NCI-H1417 (cell line): Measurements from ENCODE around the gene NRXN3.

ENCODE experiments used
- DNase-seq, 3 experiments: peaks; one replicate each; lab custom pipeline; 2025; lab: John Stamatoyannopoulos, UW

Gene NRXN3

GRCh38 chr14:79861111-79861510 is 1690.9 kb downstream of the NRXN3 start:
- DNase-seq, result no peak

DNA sequence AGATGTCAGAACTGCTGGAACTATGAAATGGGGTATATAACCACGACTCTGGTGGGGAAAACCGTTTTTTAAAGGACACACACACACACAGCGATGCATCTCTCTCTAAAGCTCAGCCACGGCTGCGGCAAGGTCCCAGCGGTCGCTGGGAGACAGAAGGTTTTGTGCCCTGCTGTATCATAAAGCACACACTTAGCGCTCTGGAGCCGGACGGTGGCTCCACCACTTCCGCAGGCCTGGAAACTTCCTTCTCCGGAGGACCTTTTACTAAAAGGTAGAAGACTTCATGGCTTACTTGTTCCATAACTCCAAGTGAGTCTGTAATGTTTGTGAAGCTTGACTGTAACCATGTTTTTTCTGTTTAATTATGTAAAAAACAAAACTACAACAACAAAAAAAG is 1691.9 kb downstream of the NRXN3 start:
- DNase-seq, result no peak

GRCh38 chr14:79871136-79871535 is 1701.0 kb downstream of the NRXN3 start:
- no peak for DNase-seq

GRCh38 chr14:79878229-79878628 is 1708.1 kb downstream of the NRXN3 start:
- no peak for DNase-seq

- no peak for DNase-seq
Measured at GRCh38 chr14:79878785-79879184, 1708.6 kb downstream of the NRXN3 start.

DNA sequence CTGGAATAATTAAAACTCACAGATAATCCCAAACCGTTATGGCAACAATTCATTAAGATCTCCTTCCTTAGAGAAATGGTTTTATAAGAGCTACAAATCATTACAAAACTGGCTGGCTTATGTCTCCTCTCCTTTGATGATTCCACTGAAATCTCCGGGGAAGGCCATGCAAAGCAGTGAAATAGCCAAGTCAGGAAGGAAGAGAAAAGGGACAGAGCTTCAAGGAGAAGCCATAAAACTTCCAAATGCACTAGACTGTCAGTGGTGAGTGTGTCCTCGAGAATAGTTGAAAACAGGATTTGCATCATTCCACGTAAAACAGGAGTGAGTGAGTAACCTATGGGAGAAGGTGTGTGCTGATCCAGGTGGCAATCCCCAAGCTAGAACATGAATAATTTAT is 1711.1 kb downstream of the NRXN3 start:
- no peak for DNase-seq

DNA sequence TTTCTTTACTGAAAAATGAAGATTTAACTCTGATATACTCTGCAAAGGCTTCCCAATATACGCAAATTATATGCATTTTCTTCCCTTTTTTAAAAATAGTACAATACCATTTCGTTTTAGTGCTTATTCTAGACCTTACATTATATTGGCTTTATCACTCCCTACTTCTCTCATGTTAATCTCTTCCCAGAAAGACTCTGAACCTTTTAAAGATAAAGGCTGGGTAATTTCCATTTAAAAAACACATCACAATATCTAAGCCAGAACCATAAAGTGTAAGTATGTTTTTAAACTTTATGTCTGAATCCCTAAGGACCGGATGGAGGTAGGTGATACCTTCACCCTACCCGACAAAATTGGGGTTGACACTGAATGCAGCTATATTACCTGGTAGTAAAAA is 1720.4 kb downstream of the NRXN3 start:
- no peak for DNase-seq

GRCh38 chr14:79896009-79896408 is 1725.8 kb downstream of the NRXN3 start:
- DNase-seq, result no peak

DNA sequence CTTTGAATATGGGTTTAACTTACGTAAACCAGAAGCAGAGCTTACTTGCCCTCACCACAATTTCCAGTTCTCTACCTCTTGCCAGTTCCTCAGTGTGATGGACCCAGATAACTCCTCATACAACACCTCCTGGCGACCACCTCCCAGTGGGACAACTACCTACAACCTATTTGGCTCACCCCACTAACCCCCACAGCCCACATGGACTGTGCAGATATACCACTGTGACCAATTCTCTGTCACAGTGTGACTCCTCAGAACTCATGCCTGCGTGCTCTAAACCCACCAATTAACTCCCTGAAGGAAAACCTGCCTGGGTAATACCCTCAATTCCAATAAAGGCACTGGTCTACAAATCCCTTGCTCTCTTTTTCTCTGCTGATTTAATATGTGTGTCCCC is 1729.4 kb downstream of the NRXN3 start:
- peak in 2 of 3 experiments; percentile 18 to 37 for DNase-seq

DNA sequence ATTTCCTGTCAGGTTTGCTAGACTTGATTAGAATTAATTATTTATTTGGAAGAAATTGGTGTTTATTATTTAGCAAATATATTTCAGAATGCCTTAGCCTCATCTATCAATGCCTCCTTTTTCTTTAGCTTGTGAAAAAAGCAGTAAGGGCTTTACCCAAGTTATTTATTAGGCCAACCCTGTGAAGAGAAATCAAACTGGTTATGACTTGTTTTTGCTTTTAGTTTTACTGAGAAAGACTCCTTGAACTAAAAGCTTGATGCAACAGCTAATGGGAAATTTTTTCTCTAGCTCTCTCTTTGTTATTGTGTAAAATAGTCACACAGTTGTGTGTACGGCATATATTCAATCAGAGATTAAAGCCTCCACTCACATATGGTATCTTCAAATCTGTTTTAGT is 1734.3 kb downstream of the NRXN3 start:
- no peak for DNase-seq

DNA sequence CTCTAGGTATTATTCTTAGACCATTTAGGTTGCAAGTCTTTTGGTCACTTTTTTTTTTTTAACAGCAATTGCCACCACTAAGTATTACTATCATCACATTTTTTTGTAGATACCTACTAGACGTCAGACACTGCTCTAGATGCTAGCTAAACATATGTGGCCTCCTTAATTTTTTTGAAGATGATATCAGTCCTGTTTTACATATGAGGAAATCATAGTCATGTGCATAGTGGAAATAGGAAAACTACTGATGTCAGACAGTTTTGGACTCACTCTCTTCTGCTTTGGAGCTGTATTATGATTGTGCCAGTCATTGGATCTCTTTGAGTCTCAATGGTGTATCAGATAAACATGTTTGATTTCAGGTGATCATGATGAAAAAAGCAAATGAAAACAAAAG is 1736.8 kb downstream of the NRXN3 start:
- DNase-seq, result no peak

DNA sequence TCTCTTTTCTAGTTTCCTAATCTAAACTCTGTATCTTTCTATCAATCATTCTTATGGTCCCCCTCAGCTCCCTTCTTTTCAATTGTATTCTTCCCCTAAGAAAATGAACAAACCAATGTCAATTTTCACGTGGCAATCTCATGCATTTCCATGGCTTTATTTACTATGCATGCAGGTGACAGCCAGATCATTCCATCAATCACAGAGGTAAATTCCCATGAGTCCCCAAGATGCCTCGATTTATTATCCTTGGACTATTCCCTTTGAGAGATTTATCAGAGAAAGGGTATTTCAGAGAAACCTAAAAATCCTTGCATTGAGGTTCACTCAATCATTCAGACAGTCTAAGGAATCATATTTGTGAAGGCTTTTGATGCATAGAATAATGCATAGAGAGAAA is 1739.9 kb downstream of the NRXN3 start:
- no peak for DNase-seq

DNA sequence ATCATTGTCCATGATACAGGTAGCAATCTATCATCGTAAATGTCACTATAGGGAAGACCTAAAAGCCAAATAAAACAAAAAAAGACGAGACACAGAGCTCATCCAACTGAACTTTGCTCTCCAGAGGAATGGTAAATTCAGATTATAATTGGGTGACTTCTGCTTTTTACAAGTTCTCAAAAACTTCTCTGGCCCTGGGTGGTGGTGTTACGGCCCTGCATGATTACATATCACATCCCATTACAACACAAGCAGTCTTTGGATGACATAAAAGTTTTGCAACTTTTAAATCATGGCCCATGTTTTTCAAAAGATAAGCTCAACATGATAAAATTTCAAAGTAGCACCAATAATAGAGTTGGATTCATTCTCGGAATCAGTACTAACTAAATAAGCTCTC is 1741.6 kb downstream of the NRXN3 start:
- no peak for DNase-seq

GRCh38 chr14:79914595-79914994 is 1744.4 kb downstream of the NRXN3 start:
- DNase-seq, result no peak

DNA sequence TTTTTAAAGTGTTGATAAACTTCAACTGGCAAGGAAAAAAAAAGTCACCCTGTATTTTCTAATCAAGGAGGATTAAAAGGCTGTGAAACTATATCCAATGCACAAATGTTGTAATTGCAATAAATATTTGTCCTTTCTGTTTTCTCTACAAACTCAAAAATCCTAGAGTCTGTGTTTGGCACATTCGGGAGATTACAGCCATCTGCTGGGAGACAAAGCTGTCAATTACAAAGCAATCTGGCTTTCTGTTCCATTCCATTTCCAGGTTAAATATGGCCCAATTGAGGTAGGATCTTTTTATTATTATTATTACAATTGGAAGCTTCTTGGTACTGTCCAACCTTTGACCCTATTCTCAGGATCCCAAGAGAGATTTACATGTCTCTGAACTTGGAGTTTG is 1745.2 kb downstream of the NRXN3 start:
- no peak for DNase-seq

DNA sequence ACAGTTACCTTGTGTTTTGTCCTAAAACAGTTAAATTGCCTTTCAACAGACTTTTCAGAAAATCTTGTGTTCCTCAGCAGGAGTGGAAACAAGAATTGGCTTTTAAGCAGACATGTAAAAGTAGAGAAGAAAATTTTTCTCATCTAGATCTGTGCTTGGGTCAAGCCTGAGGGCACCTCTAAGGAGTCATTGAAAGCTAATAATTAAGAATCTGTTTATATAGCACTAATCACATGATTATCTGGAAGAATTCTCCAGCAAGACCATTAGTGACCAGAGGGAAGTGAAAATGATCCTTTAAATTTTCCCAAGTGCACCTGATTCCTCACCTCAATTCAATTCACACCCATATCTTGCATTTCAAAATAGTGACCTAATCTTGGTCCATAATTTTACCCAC is 1746.1 kb downstream of the NRXN3 start:
- no peak for DNase-seq

DNA sequence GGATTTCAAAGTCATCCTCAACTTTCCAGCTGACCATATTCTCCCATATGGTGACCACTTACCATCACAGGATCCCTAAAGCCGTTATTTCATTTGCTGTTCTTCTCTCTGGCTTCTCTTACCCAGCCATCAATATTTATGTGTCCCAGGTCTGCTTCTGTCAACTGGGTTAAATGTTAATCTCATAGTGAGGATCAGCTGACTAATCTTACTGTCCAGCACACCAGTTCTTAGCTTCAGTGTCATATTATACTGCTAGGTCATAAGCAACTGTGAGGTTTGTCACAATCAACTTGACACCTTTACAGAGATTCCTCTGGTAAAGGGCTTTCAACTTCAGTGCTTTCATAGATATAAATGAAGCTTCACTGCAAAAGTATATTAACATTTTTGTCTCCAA is 1746.7 kb downstream of the NRXN3 start:
- DNase-seq, result no peak
